NCI-H146 treated with DMSO at 0.1 percent for 48 hours (cell line): ENCODE results near the gene TUBGCP3.

Source experiments
- DNase-seq: peaks from one replicate; lab custom pipeline; 2025; ENCODE audit not compliant: unreplicated experiment; lab: John Stamatoyannopoulos, UW

TUBGCP3 gene

DNA sequence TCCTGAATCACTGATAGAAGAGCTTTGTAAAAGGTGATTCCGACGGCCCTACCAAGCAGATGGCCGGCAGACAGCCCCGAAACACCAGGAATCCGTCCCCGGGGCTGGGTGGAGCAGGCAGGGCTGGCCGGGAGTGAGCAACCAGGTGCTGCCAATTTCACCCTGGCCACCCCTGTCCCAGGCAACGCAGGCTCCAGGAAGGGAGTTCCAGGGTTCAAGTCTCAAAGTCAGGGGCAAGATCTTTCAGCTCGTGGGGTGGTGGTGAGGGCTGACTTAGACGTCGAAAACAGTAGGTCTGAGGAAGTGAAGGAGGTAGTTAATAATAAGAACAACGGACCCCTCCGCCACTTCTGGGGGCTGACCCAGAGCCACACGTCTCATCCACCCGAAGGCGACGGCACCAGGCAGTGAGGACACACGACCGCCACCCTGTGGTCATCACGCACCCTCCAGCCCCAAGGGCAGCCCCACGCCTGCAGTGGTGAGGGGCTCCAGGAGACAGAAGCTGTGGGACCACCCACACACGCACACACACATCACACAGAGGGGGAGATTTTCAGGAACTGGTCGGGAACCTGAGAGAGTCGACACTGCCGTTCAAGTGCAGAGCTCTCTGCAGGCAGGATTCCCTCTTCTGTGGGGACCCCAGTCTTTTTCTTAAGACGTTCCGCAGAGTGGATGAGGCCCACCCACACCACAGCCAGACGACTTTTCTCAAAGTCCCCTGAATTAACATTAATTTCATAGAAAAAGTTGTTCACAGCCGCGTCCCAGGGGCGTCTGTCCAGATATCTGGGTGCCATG is 144.6 kb downstream of the TUBGCP3 start:
- no peak for DNase-seq

- peak; percentile 34 for DNase-seq
Measured at GRCh38 chr13:112442483-112443090, 145.4 kb downstream of the TUBGCP3 start.

DNA sequence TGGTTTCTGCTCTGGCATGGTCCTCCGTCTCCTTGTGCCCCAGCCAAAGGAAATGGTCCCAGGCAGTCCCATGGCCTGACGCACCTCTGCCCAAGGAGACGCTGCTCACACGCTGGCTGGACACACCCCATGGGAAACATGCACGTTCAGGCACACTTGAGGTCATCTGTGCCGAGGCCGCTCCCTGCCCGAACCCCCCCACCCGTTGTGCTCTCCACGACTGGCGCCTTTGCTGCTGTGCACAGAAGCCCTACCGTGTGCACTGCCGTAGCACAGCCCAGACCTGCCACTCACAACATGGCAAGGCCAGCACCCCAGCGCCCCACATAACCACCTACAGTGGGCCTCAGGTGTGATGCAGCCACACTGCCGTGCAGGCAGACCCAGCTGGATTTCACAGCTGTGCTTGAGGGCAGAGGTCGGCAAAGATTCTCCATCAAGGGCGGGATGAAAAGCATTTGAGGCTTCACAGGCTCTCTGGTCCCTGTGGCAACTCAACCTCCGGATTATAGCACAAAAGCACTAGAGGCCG is 146.1 kb downstream of the TUBGCP3 start:
- no peak for DNase-seq

- no peak for DNase-seq
Measured at GRCh38 chr13:112441226-112441625, 146.7 kb downstream of the TUBGCP3 start.

DNA sequence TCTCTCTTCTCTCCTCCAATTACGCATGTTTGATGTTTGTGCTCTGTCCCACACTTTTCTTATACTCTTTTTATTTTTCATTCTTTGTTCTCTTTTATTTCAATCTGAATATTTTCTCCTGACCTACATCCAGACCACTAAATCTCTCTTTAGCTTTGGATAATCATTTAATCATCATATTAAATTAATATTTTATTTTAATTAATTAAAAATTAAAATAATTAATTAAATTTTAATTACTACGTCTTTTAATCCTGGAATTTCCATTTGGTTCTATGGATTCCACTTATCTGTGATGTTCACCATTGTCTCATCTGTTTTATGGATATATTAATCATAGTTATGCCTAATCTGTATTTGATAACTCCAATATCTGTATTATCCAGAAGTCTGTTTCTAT is 149.4 kb downstream of the TUBGCP3 start:
- DNase-seq: no peak

DNA sequence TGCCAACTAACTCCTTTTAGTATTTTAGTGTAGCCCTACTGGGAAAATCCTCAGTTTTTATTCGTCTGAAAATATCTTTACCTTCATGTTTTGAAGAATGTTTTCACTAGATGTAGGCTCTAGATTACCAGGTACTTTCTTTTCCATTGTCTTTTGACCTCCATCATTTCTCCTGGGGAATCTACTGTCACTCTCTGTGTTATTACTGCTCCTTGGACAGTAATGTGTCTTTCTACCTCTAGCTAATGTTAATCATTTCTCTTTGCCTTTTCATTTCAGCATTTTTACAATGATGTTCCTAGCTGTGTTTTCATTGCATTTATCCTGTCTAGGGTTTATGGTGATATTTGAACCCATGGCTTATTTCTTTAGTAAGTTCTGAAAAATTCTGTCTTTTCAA is 149.9 kb downstream of the TUBGCP3 start:
- DNase-seq: no peak

GRCh38 chr13:112435973-112436372 is 152.0 kb downstream of the TUBGCP3 start:
- no peak for DNase-seq
